Dermis blood vessel endothelial cell (primary cell): ENCODE measurements around the gene USP22. TPM values are rescaled to one million over a fixed set of nuclear protein-coding genes. Genes with fewer than 3 reads are reported as not detected.

ENCODE experiments used
- DNase-seq: peaks from one replicate; pipeline ENCODE4 v3.0.0; 2010
- total RNA-seq: library from RNA; depleted of rRNA; stranded (reverse); fragments of >200 nt; gene quantifications from 2 replicates; pipeline ENCODE4 v1.2.3, GENCODE V29; 2014

The USP22 gene
- total RNA-seq, 1 donor from 2014 or later = 342 TPM

- peak; percentile 57 for DNase-seq
These were observed 22.7 kb downstream of the USP22 start for GRCh38 chr17:21019976-21020586.

- no peak for DNase-seq
These were observed 23.9 kb downstream of the USP22 start for GRCh38 chr17:21018894-21019293.

- DNase-seq = no peak
These were observed 24.9 kb downstream of the USP22 start for GRCh38 chr17:21017861-21018260.

- no peak for DNase-seq
These were observed 25.6 kb downstream of the USP22 start for GRCh38 chr17:21017256-21017655.

- DNase-seq = no peak
These were observed 26.0 kb downstream of the USP22 start for GRCh38 chr17:21016826-21017225.

GRCh38 chr17:21015564-21015963, 27.2 kb downstream of the USP22 start:
- DNase-seq = no peak

GRCh38 chr17:21014498-21014897, 28.3 kb downstream of the USP22 start:
- DNase-seq = no peak

GRCh38 chr17:21013983-21014382, 28.8 kb downstream of the USP22 start:
- DNase-seq = no peak

GRCh38 chr17:21012736-21013135, 30.1 kb downstream of the USP22 start:
- no peak for DNase-seq

- no peak for DNase-seq
These were observed 31.9 kb downstream of the USP22 start for GRCh38 chr17:21010705-21011596.

GRCh38 chr17:21008992-21009671, 33.7 kb downstream of the USP22 start:
- no peak for DNase-seq

- DNase-seq = no peak
These were observed 34.5 kb downstream of the USP22 start for GRCh38 chr17:21008160-21008915.

- DNase-seq = no peak
These were observed 35.2 kb downstream of the USP22 start for GRCh38 chr17:21007646-21008045.

GRCh38 chr17:21005803-21006202, 37.0 kb downstream of the USP22 start:
- DNase-seq = no peak

- DNase-seq = peak; percentile 52
These were observed 37.4 kb downstream of the USP22 start for GRCh38 chr17:21005367-21005766.

GRCh38 chr17:21004016-21004930, 38.5 kb downstream of the USP22 start:
- no peak for DNase-seq

GRCh38 chr17:21003007-21003621, 39.7 kb downstream of the USP22 start:
- no peak for DNase-seq

GRCh38 chr17:21002309-21003006, 40.4 kb downstream of the USP22 start:
- DNase-seq = no peak

- DNase-seq = no peak
These were observed 41.0 kb downstream of the USP22 start for GRCh38 chr17:21001813-21002221.

- no peak for DNase-seq
These were observed 41.5 kb downstream of the USP22 start for GRCh38 chr17:21001111-21001812.
